Measurements from ENCODE around the gene ARHGAP29. TPM values are rescaled to one million over a fixed set of nuclear protein-coding genes. Genes with fewer than 3 reads are reported as not detected.
A peak's percentile ranks its signal among the peaks of the same experiment; 100 is the strongest.

The ARHGAP29 gene
- total and polyA plus RNA-seq, 2 of the 8 experiments (the other 6 are each of a cell fraction or from before 2014, with no cell fraction given) = 0.57 to 3.2 TPM

GRCh38 chr1:94247138-94248094 is 10.0 kb upstream of the ARHGAP29 start:
- H3K27me3 ChIP-seq (replicated peaks in 1 of 4; ENCODE audit: control insufficient read depth in 3 of 4, extremely low read depth in 1 of 4, insufficient read depth in 3 of 4, low read length in 3 of 4) = peaks cover 20 to 60% (median 47%) of the 10 kb centered on the region in 4 experiments
- WGBS, 2 experiments (ENCODE audit: extremely low coverage in 1 of 2, insufficient coverage in 1 of 2, insufficient read length in 1 of 2, insufficient replicate concordance in 2 of 2, low coverage in 1 of 2, low lambda C conversion rate in 2 of 2, missing lambda C conversion rate in 1 of 2) = 1% methylated on average over 68 of the region's 103 CpGs; no CpG with 5 or more reads in 1 of the 2 experiments
- H2BK12ac ChIP-seq (ENCODE audit: low read depth, low read length) = no peak overlapping the region
- peaks cover 10% of the 10 kb centered on the region; the same call in 1 of the 2 replicates for H3K23me2 ChIP-seq (ENCODE audit: low read depth, low read length)
- H3K4me2 ChIP-seq (ENCODE audit: insufficient read depth in 1 of 2, low read depth in 2 of 2, low read length in 2 of 2) = peak overlapping the region; percentile 72 to 86
- H4K20me1 ChIP-seq (replicated peaks in 1 of 2; ENCODE audit: control insufficient read depth in 1 of 2, insufficient read depth in 2 of 2, low read length in 2 of 2) = peaks cover 0 to 1% of the 10 kb centered on the region in 2 experiments
- no peak overlapping the region for H3K27ac ChIP-seq (ENCODE audit: low read depth, low read length)
- no peak overlapping the region for H2BK15ac ChIP-seq (ENCODE audit: low read length)
- FAIRE-seq (no peak), DNase-seq (ENCODE audit: low read depth in 1 of 2, low spot score in 2 of 2) (peak in 1 of 2 experiments; percentile 91)
- no peak overlapping the region for H4K91ac ChIP-seq (replicated peaks; ENCODE audit: insufficient read length, low read length)
- H3K36me3 ChIP-seq (ENCODE audit: control insufficient read depth in 2 of 4, insufficient read depth in 4 of 4, low read length in 3 of 4) = no peaks in the 10 kb centered on the region
- no peak overlapping the region for H3K18ac ChIP-seq (ENCODE audit: extremely low read depth, low read length)
- H4K5ac ChIP-seq (ENCODE audit: insufficient read length, low read depth, low read length) = no peak overlapping the region
- H2BK120ac ChIP-seq (replicated peaks; ENCODE audit: low read depth, low read length) = no peak overlapping the region
- CTCF ChIA-PET (ENCODE audit: partially characterized antibody) = interaction anchor here (0.5 to 3.8 kb wide), 10 partner anchors 8 to 235 kb away, joined by 3 to 20 read pairs (median 5); no protein-coding TSS in a partner anchor
- H2BK5ac ChIP-seq (ENCODE audit: low read depth, low read length) = no peak overlapping the region
- POLR2A ChIA-PET (ENCODE audit: partially characterized antibody) = interaction anchor here (2.1 kb wide), 1 partner anchor 10 kb away, joined by 11 read pairs; the partner anchor contains the start of gene ARHGAP29
- H2BK20ac ChIP-seq (ENCODE audit: low read length) = no peak overlapping the region
- no peaks in the 10 kb centered on the region for H3K79me1 ChIP-seq (ENCODE audit: low read depth, low read length)
- peaks cover 0 to 5% (median 3%) of the 10 kb centered on the region in 4 experiments; a peak in 4 of 7 replicates for H3K4me1 ChIP-seq (replicated peaks in 1 of 4; ENCODE audit: control insufficient read depth in 3 of 4, insufficient read depth in 4 of 4, low read length in 3 of 4)
- peak overlapping the region; percentile 68 to 79 (median 70) for H3K4me3 ChIP-seq (ENCODE audit: extremely low read depth in 1 of 4, insufficient read depth in 2 of 4, low read depth in 3 of 4, low read length in 4 of 4)
- H3K4ac ChIP-seq (replicated peaks; ENCODE audit: insufficient read length, low read depth, low read length) = no peak overlapping the region
- no peak overlapping the region for H2AK5ac ChIP-seq (ENCODE audit: low read depth, low read length)
- H3K79me2 ChIP-seq (ENCODE audit: control insufficient read depth in 1 of 2, insufficient read depth in 2 of 2, low read length in 2 of 2) = no peaks in the 10 kb centered on the region
- H3K23ac ChIP-seq (ENCODE audit: insufficient read length) = no peak overlapping the region
- H2AFZ ChIP-seq (ENCODE audit: low read length) = peak overlapping the region; percentile 89
- no peaks in the 10 kb centered on the region for H3K9me3 ChIP-seq (ENCODE audit: insufficient read depth in 2 of 2, low read depth in 1 of 2, low read length in 1 of 2)
- H3K56ac ChIP-seq (replicated peaks; ENCODE audit: insufficient read length, low read depth, low read length) = no peak overlapping the region
- H3K14ac ChIP-seq (ENCODE audit: insufficient read length) = no peak overlapping the region
- H4K8ac ChIP-seq (ENCODE audit: extremely low read depth, insufficient read depth, low read length) = no peak overlapping the region
- H3K9ac ChIP-seq (replicated peaks in 1 of 4; ENCODE audit: extremely low read depth in 1 of 4, low read depth in 3 of 4, low read length in 3 of 4) = peak overlapping the region in 1 of 4 experiments; percentile 59; a peak in 3 of 7 replicates
- TF ChIP-seq CEBPB (IDR thresholded peaks at IDR 0.05; ENCODE audit: low read depth, low read length) (no peak), POU5F1 (IDR thresholded peaks at IDR 0.05; ENCODE audit: low read depth, low read length) (no peak), MAX (IDR thresholded peaks at IDR 0.05) (no peak; the same call in 1 of the 2 replicates), USF2 (IDR thresholded peaks at IDR 0.05; ENCODE audit: low read length) (no peak), POLR2AphosphoS5 (IDR thresholded peaks at IDR 0.05; ENCODE audit: low read depth, low read length) (no peak), RAD21 (IDR thresholded peaks at IDR 0.05 in 1 of 2, conservative IDR thresholded peaks at IDR 0.05 in 1 of 2; ENCODE audit: low read depth in 2 of 2, low read length in 2 of 2) (peak in 1 of 2 experiments; percentile 14; a peak in 1 of 4 replicates), RNF2 (IDR thresholded peaks at IDR 0.05; ENCODE audit: borderline replicate concordance, low read depth, low read length, missing control alignments, poor library complexity, severe bottlenecking) (no peak), BACH1 (IDR thresholded peaks at IDR 0.05; ENCODE audit: low read length) (peak; percentile 27; the same call in 1 of the 2 replicates)
